OCI-LY7 (cell line): ENCODE results near the gene SLC2A13.

Experiments
- EZH2phosphoT487 ChIP-seq: fragments of 200-600 bp; sonication (generic); IDR thresholded peaks from 2 replicates; pipeline ENCODE4 v1.6.1; 2018; ENCODE audit warnings: low read depth, borderline replicate concordance, mild to moderate bottlenecking, mixed run types, antibody characterized with exemption, low read length, moderate library complexity, mixed read lengths
- TF ChIP-seq, protein P1 (sequence below): fragments of 200-600 bp; sonication (generic); conservative IDR thresholded peaks from 2 replicates; pipeline ENCODE4 v1.5.1; 2014; ENCODE audit warnings: mild to moderate bottlenecking, antibody characterized with exemption, low read length, moderate library complexity, mixed read lengths

GRCh38 chr12:40001406-40001805 is 104.5 kb downstream of the SLC2A13 start:
- TF ChIP-seq, protein P1, sequence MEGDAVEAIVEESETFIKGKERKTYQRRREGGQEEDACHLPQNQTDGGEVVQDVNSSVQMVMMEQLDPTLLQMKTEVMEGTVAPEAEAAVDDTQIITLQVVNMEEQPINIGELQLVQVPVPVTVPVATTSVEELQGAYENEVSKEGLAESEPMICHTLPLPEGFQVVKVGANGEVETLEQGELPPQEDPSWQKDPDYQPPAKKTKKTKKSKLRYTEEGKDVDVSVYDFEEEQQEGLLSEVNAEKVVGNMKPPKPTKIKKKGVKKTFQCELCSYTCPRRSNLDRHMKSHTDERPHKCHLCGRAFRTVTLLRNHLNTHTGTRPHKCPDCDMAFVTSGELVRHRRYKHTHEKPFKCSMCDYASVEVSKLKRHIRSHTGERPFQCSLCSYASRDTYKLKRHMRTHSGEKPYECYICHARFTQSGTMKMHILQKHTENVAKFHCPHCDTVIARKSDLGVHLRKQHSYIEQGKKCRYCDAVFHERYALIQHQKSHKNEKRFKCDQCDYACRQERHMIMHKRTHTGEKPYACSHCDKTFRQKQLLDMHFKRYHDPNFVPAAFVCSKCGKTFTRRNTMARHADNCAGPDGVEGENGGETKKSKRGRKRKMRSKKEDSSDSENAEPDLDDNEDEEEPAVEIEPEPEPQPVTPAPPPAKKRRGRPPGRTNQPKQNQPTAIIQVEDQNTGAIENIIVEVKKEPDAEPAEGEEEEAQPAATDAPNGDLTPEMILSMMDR = no peak
- no peak for TF ChIP-seq EZH2phosphoT487
